GM18951 (cell line): ENCODE measurements around the gene RNF220.

ENCODE experiments used
- POLR2A ChIP-seq: IDR thresholded peaks from 4 replicates; pipeline ENCODE4 v1.6.1; 2011; ENCODE audit warnings: mild to moderate bottlenecking; ENCODE audit not compliant: insufficient read length, insufficient read depth; ENCODE audit errors: extremely low read depth
- in situ Hi-C: fragments of 300-500 bp; cut with MboI; formaldehyde crosslinking; loops from one replicate; pipeline ENCODE4 v1.12.0; 2022; ENCODE audit warnings: low sequenced_read_pairs, mixed read lengths, inconsistent platforms; ENCODE audit not compliant: unreplicated experiment

Gene RNF220

DNA sequence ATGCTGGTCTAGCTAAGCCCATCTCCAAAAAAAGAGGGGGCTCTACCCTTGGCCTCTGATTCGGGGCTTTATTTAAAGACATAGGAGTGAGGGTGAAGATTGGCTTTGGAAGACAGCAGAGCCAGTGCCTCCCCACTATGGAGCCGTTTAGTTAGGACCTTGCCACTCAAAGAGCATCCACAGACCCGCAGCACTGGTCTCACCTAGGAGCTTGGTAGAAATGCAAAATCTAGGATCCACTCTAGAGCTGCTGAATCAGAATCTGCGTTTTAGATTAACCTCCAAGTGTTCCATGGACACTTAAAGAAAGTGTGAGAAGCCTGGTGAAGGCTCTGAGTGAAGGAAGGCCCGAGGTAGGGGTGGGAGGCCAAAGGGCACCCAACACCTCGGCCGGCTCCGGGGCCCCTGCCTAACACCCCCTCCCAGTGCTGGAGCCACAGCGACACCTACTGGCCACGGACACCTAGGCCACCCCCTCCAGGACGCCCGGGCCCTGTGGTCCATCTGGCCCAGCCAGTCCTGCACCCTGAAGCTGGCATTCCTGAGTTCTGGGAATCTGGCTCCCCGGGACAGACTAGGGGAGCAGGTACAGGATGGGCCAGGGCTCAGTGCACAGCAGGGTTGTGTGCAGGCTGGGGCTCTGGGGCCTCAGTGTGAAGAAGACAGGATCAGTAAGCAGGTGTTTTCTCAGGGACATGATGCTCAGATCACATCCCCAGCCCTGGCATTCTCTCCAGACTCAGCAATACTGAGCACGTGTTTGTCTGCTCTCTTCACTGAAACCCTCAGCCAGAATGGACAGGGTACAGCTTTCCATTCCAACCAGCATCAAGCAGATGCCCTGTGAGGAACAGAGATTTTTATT, 190.0 kb downstream of the RNF220 start:
- in situ Hi-C loops = loop anchor here (5.0 kb wide), 1 partner anchor 42 kb away; no protein-coding TSS in a partner anchor
- no peak for TF ChIP-seq POLR2A

DNA sequence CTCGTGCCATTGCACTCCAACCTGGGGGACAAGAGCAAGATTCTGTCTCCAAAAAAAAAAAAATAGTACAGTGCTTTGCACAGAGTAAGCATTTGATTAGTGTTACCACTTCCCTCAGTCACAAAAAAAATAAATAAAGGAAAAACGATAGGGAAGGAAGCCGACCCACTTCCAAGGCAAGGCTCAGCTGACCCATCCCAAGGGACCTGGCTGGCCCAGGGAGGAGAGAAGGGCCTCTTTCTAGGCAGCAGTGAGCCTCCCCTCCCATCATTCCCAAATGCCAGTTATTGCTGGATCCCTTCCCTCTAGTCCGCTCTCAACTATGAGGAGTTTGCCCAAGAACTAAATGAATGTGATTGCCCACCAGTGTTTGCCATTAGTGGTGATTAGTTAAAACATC, 191.5 kb downstream of the RNF220 start:
- TF ChIP-seq POLR2A = no peak
- in situ Hi-C loops = no loop called here

DNA sequence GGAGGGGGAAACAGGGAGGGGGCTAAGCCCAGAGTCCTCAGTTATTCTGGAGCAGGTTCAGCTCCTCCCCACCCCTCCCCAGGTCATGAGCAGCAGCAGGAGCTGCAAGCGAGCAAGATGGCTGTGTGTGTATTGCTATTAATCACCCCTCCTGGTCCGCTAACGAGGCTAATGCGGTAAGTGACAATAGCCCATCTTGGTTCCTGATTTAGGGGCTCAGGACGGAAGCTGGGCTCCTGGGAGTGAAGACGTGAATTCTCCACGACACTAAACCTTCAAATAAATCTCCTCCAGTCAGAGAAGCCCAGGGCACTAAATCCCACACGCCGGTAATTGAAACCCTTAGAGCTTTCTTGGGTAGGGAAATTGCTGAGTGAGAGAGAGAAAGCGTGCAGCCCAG, 193.1 kb downstream of the RNF220 start:
- in situ Hi-C loops = no loop called here
- no peak for TF ChIP-seq POLR2A

DNA sequence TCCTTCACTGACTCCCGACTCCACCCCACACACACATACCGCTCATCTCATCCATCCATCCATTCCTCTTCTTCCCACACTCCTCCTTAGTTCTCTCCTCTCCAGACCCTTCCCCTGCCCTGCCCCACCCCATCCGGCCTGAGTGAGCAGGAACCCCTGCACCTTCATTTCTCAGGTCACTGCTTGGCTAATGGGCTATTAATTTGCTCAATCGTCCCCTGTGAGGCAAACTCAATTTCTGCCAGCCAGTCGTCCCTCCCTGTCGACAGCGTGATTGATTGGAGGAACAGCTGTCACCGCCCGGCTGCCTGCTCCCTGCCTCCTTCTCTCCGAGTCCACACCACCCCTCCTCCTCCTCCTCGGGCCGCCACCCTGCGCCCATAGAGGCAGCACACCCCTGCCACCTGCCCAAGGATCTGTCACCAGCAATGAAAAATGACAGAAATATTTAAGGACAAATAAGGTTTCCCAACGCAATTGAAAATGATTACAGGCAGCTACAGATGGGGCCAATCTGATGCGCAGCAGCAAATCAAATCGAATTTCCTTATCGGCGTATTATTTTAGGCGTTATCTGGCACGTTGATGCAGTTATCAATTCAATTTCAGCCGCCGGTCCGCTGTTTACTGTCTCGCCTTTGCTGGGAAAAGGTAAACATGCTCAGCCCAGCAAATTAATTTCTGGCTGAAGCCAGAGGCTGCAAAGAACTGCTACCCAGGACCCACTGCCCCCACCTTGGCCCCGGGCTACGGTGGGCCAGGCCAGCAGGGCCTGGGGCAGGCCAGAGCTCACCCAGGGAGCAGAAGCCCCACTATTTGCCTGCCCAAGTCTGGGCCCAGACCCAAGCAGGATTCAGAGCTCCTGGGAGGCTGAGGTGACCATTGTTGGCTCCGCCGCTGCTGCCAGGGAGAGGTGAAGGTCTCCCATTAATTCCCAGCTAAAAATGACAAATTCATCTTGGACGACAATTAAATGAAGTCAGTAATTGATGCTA, 197.9 kb downstream of the RNF220 start:
- in situ Hi-C loops = no loop called here

DNA sequence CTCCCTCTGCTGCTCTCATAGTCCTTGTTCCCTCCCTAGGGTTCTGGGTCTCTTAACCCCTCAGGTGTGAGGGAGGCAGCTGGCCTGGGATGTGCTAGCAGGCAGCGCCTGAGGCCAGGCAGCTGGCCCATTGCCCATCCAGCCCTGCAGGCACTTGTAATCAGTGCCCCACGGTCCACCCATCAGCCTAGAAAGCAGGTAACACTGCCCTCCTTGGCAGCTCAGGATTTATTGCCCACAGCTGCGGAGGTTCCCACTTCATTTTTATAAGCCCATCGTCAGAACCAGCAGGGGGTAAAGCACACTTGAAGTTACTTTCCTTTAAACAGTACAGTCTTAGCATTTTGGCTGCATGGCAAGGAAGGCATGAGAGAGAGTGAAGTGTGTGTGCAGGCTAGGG, 198.7 kb downstream of the RNF220 start:
- no peak for TF ChIP-seq POLR2A
- in situ Hi-C loops = no loop called here

More for the DNA sequence above, 197.9 kb downstream of the RNF220 start:
- TF ChIP-seq POLR2A = no peak

DNA sequence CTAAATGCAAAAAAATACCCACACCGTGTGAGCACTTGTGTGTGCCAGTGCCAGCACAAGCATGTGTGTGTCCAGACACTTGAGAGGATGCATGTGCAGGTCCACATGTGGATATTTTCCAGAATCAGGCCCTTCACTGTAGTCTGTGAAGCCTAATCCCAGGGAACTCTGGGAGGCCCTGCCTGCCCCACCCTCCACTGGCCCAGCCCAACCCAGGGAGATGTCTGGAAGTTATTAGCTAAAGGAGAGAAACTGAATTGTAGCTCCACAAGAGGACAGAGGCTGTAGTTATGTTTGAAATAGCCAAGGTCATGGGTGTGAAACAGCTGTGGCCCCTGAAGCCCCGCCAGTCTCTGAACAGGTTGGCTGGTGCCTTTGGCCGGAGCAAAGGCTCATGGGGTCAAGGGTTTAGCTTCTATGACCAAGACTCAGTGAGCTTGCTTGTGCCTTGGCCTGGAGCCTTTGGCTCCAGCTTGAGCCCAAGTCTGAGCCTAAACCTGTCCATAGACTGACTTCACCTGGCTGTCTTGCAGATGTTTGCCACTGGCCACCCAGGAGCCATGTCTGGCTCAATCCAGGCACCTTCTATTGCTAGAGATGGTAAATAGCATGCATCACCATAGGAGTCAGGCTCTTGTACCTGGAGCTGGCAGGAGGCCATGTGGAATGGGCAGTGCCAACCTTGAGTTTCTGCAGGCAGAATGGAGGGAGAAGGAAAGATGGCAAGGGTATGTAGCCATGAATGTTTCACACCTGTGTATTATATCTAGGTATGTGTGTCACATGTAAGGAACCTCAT, 199.3 kb downstream of the RNF220 start:
- no peak for TF ChIP-seq POLR2A
- in situ Hi-C loops = no loop called here

DNA sequence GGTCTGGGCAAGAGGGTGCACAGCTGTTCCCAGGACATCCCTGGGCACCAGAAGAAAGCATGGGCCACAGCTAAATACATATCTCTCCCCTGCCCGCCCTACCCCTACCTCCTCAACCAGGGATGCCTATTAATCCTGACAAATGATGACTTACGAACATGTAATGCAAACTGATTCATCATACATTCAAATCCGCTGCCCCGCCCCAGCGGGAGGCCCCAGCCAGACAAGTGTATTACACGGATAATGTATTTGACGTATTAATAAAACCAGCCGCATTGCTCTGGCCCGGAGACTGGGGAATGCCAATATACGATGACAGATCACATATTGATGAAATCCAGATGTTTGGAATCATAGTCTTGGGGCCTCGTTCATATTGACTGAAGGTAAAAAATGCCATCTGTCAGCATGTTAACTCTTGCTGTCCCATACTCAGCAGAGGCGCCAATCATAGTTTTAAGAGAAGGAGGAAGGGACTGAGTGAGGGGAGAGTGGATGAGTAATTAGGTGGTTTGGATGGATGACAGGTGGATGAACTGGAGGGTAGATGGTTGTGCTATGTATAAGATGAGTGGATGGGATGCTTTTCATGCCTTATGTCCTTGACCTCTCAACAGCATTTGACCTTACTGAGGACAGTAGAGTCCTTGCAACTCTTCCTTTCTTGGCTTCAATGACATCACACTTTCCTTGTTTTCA, 201.0 kb downstream of the RNF220 start:
- in situ Hi-C loops = no loop called here
- no peak for TF ChIP-seq POLR2A

DNA sequence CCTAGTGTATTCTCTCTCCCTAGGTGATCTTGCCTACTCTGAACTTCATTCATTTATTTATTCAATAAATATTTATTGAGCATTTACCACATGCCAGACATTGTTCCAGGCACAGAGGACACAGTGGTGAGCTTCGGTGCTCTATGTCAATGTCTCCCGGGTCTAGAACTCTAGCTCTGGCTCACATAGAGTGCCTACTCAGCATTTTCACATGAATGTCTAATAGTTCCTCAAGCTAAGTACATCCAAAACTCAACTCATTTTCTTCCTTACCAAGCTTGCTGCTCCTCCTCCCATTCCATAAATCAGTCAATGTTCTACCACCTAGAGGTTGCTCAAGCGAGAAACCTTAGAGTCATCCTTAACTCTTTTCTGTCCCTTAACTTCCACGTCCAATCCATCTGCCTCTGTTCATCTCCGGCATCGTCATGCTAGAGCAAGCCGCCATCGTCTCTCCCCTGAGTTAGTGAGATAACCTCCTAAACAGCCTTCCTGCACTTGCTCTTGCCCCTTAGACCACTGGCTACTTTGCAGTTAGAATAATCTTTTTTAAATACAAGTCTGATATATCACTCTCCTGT, 201.7 kb downstream of the RNF220 start:
- in situ Hi-C loops = no loop called here
- TF ChIP-seq POLR2A = no peak

DNA sequence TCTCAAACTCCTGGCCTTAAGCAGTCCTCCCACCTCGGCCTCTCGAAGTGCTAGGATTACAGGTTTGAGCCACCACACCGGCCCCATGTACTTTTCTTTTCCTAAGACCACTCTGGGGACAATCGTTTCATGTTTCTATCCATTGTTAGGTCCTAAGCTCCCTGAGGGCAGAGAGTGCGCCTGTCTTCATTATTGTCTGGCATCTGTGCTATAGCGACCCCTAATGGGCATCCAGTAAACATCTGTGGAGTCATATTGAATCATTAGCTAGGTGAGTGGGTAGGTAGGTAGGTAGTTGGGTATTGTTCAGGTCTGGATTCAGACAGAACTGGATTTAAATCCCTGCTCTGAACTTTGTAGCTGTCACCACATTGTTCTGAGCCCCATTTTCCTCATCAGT, 203.1 kb downstream of the RNF220 start:
- TF ChIP-seq POLR2A = no peak
- in situ Hi-C loops = no loop called here

DNA sequence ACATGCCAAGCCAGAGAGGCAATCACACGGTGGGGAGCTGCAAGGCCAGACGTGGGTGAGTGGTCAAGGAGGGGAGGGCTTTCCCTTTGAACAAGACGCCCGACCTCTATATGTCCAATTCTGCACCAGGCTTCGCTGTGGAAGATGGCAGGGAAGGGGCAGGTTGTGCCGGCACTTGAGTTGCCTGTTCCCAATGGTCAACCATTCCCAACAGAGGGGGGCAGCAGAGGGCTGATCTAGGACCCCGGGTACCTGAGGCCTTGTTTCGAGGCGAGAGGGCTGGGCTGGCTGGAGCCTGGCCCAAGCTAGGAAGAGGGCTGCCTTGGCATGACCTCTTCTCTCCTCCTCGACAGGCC, 204.3 kb downstream of the RNF220 start:
- no peak for TF ChIP-seq POLR2A
- in situ Hi-C loops = no loop called here

DNA sequence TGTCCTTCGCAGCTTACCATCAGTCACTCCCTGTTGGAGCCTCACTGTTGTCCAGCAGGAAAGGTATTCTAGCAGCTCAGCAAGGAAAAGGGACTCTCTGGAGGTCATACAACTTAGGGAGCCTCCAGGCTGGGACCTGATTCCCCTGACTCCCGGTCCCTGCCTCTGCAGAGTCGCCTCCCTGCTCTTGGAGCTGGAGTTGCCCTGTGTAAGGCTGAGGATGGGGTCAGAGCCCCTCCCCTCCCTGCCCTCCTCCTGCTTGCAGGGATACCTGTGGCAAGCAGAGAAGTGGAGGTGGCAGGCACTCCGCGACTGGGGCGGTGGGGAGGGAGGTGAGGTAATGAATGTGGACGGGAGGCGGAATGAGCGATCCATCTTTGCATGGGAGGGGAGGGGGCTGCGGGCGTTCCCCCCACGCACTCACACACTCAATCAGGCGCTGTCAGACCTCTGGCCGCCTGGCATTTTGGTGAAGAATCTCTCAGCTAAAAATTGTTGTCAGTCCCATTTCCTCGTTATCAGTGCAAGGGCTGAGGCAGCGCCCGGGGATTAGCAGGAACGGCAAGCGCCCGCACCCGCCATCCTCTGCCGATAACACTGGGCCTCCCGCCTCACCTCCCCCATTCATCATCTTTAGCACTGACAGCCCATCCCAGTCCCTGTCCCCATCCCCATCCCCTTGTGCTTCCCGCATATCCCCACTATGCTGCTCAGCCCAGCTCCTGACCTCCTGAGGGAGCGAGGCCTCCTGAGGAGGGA, 204.9 kb downstream of the RNF220 start:
- in situ Hi-C loops = no loop called here
- TF ChIP-seq POLR2A = no peak

DNA sequence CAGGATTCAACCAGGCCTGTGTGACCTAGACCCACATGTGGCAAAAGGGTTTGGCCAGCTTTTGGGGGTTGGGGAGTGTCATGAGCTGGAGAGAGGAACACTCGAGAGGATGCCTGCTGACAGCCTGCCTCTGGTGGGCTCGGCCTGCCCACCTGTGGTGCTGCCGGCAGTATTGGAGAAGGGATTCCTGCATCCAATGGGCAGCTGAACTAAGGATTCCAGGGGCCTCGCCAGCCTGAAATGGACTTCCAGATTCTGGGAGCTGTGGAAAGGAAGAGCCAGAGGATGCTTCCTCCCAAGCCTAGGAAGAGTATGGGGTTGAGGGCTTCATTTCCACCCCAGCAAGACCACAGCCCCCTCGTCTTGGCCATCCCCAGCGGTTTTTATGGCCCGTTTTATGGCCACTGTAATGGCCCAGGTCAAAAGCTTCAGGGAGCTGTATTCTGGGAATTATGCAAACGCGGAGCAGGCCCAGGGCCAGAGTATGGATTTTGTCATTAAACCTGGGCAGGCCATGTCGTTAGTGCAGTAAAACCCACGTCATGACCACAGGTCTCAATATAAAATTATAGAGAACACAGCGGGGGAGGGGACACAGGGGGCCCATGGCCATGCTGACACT, 205.6 kb downstream of the RNF220 start:
- in situ Hi-C loops = no loop called here
- TF ChIP-seq POLR2A = no peak
